AG04450 (cell line): ENCODE results near the gene ZNRF4. TPM values are rescaled to one million over a fixed set of nuclear protein-coding genes. Genes with fewer than 3 reads are reported as not detected.

Source experiments
- CTCF ChIA-PET: fragments of 300-600, 350-600 bp; formaldehyde crosslinking; extraction: SDS; loops from one replicate; lab custom pipeline; 2022; ENCODE audit warnings: antibody characterized with exemption, inconsistent platforms; lab: Charles Lee
- POLR2A ChIA-PET: fragments of 350-600 bp; formaldehyde crosslinking; extraction: SDS; loops from one replicate; lab custom pipeline; 2021; ENCODE audit warnings: antibody characterized with exemption, inconsistent platforms; lab: Yijun Ruan, JAX
- DNase-seq: peaks from one replicate; pipeline ENCODE4 v3.0.0-alpha.2; 2011; ENCODE audit warnings: low read depth, low spot score
- H3K27ac ChIP-seq: one replicate; pipeline ENCODE4 v1.5.1; 2012; ENCODE audit warnings: low read depth, low read length, control low read depth
- H3K27me3 ChIP-seq: one replicate; pipeline ENCODE4 v1.6.0; 2012; ENCODE audit warnings: low read length; ENCODE audit not compliant: control insufficient read depth, insufficient read depth
- H3K4me3 ChIP-seq: 2 replicates; pipeline ENCODE4 v1.5.1; 2011; ENCODE audit warnings: mild to moderate bottlenecking, low read depth, low read length, control low read depth
- H3K9me3 ChIP-seq: 2 replicates; pipeline ENCODE4 v1.5.1; 2012; ENCODE audit warnings: low read length; ENCODE audit not compliant: control insufficient read depth, insufficient read depth
- CTCF ChIP-seq: IDR thresholded peaks from 2 replicates; pipeline ENCODE4 v1.5.1; 2011; ENCODE audit warnings: low read depth, low read length, control low read depth, inconsistent platforms
- polyA plus RNA-seq: library from polyadenylated mRNA; depleted of rRNA; stranded (reverse); fragments of >200 nt; gene quantifications from 2 replicates; pipeline ENCODE4 v1.2.3, GENCODE V29; 2011

Gene ZNRF4
- polyA plus RNA-seq, 1 experiment: not detected

DNA sequence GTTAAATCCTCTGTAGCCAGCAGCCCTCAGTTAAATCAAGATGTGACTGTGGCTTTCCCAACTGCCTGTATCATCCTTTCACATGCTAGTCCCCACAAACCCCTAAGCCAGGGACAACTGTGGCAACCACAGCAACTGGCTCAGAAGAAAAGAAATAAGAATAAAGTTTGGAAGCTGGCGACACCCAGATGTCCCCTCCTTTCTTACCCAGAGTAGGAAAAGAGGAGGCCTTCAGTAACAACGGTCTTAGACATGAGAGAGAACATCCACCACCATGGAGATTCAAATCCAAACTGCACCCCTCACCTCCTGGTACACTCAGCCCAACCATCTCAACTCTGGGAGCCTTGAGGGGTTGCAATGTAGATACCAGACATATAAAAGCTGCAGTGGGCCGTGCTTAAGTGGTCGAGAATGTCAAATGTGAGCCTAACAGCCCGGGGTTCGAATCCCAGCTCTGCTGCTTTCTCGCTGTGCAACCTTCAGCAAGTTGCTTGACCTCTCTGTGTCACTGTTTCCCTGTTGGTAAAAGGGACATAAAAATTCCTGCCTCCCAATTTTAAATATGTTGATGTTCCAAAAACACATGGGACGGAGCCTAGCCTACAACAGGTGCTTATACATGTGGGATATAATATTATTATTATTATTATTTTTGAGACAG is 23.8 kb downstream of the ZNRF4 start:
- TF ChIP-seq CTCF: no peak
- ChIA-PET CTCF (interaction anchor here (0.6 kb wide), 1 partner anchor 146 kb away, joined by 5 read pairs; no protein-coding TSS in a partner anchor), POLR2A (no interaction called here)
- Histone ChIP-seq H3K4me3 (no peak overlapping the region), H3K9me3 (peaks cover 13% of the 10 kb centered on the region), H3K27ac (no peak overlapping the region), H3K27me3 (peaks cover 25% of the 10 kb centered on the region)
- no peak for DNase-seq

DNA sequence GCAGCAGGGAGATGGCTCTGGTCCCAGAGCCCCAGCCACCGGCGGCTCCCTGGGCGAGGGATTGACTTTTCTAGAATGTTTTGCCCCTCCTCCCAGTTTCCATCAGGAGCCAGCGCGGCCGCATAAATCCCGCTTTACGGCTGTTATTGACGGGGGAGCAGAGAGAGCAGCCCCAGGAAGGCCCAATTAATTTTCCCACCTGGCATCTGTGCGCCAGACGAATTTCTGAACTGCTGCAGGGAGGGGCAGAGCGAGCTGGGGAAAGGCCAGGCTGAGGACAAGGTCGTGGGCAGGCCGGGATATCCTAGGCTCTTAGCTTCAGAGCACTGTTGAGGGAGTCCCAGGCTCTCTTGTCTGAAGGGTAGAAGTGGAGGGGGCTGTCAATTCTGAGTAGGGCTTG is 24.7 kb downstream of the ZNRF4 start:
- no peak overlapping the region for H3K27ac ChIP-seq
- H3K27me3 ChIP-seq: peaks cover 25% of the 10 kb centered on the region
- no peak for TF ChIP-seq CTCF
- DNase-seq: no peak
- H3K9me3 ChIP-seq: peaks cover 13% of the 10 kb centered on the region
- ChIA-PET POLR2A (no interaction called here), CTCF (interaction anchor here (0.7 kb wide), 2 partner anchors 207 to 562 kb away, joined by 3 to 5 read pairs; no protein-coding TSS in a partner anchor)
- H3K4me3 ChIP-seq: no peak overlapping the region

DNA sequence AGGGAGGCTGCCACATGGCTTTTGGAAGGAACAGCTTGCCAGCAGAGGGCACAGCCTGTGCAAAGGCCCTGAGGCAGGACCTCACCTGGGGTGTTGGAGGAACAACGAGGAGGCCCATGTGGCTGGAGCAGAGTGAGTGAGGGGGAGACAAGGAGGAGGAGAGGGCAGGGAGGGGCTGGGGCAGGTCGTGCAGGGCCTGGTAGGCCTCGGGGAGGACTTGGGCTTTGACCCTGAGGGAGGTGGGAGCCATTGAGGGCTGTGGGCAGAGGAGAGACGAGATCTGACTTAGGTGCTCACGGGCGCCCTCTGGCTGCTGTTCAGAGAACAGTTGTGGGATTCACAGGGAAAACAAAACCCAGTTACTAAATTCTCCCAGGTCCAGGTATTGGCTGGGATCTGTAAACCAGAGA is 25.2 kb downstream of the ZNRF4 start:
- POLR2A ChIA-PET: no interaction called here
- Histone ChIP-seq H3K9me3 (peaks cover 13% of the 10 kb centered on the region), H3K4me3 (no peak overlapping the region), H3K27me3 (peaks cover 23% of the 10 kb centered on the region), H3K27ac (no peak overlapping the region)
- peak; percentile 50 for TF ChIP-seq CTCF
- DNase-seq: no peak
- CTCF ChIA-PET: interaction anchor here (0.7 kb wide), 2 partner anchors 207 to 562 kb away, joined by 3 to 5 read pairs; no protein-coding TSS in a partner anchor

GRCh38 chr19:5481957-5482356 is 26.7 kb downstream of the ZNRF4 start:
- TF ChIP-seq CTCF: no peak
- POLR2A ChIA-PET: no interaction called here
- Histone ChIP-seq H3K27ac (no peak overlapping the region), H3K4me3 (no peak overlapping the region), H3K9me3 (peaks cover 13% of the 10 kb centered on the region), H3K27me3 (peaks cover 20% of the 10 kb centered on the region)
- DNase-seq: no peak
- CTCF ChIA-PET: no interaction called here
